ENCODE measurements around the gene DCDC2C.

DCDC2C gene

GRCh38 chr2:3683748-3684454 is 19.5 kb upstream of the DCDC2C start:
- Histone ChIP-seq H2AFZ (ENCODE audit: low read depth) (no peak overlapping the region), H3K4me1 (ENCODE audit: low read depth, poor library complexity, severe bottlenecking) (no peaks in the 10 kb centered on the region), H3K4me2 (no peak overlapping the region), H3K79me2 (ENCODE audit: insufficient read depth, low read depth) (no peaks in the 10 kb centered on the region), H3K4me3 (IDR thresholded peaks at IDR 0.05; ENCODE audit: insufficient read depth, low read depth, low read length) (no peak overlapping the region), H4K20me1 (ENCODE audit: insufficient read depth) (no peaks in the 10 kb centered on the region), H3K27me3 (ENCODE audit: insufficient read depth, low read depth) (no peaks in the 10 kb centered on the region), H3K36me3 (ENCODE audit: insufficient read depth) (no peaks in the 10 kb centered on the region), H3K9ac (no peak overlapping the region), H3K27ac (no peak overlapping the region)
- TF ChIP-seq, protein P1, sequence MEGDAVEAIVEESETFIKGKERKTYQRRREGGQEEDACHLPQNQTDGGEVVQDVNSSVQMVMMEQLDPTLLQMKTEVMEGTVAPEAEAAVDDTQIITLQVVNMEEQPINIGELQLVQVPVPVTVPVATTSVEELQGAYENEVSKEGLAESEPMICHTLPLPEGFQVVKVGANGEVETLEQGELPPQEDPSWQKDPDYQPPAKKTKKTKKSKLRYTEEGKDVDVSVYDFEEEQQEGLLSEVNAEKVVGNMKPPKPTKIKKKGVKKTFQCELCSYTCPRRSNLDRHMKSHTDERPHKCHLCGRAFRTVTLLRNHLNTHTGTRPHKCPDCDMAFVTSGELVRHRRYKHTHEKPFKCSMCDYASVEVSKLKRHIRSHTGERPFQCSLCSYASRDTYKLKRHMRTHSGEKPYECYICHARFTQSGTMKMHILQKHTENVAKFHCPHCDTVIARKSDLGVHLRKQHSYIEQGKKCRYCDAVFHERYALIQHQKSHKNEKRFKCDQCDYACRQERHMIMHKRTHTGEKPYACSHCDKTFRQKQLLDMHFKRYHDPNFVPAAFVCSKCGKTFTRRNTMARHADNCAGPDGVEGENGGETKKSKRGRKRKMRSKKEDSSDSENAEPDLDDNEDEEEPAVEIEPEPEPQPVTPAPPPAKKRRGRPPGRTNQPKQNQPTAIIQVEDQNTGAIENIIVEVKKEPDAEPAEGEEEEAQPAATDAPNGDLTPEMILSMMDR (conservative IDR thresholded peaks at IDR 0.05; ENCODE audit: low read depth, low read length) = no peak

DNA sequence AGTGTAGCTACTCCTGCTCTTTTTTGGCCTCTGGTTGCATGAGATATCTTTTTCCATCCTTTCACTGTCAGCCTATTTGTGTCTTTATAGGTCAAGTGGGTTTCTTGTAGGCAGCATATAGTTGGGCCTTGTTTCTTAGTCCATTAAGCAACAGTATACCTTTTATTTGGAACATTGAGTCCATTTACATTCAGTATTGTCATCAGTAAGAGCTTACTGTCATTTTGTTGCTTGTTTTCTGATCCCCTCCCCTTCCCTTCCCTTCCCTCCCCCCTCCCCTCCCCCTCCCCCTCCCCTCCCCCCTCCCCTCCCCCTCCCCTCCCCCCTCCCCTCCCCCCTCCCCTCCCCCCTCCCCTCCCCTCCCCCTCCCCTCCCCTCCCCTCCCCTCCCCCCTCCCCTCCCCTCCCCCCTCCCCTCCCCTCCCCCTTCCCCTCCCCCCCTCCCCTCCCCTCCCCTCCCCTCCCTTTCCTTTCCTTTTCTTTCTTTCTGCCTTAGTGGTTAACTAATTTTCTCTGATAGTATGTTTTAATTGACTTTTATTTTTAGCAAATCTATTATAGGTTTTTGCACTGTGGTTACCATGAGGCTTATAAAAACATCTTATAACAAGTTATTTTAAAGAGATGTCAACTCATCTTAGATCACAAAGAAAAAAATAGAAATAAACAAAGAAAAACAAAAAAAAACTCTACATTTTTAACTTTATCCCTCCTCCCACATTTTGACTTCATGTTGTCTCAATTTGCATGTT is 13.2 kb upstream of the DCDC2C start:
- Histone ChIP-seq H3K36me3 (ENCODE audit: insufficient read depth) (no peaks in the 10 kb centered on the region), H2AFZ (ENCODE audit: low read depth) (no peak overlapping the region), H4K20me1 (ENCODE audit: insufficient read depth) (no peaks in the 10 kb centered on the region), H3K27ac (no peak overlapping the region), H3K4me3 (IDR thresholded peaks at IDR 0.05; ENCODE audit: insufficient read depth, low read depth, low read length) (no peak overlapping the region), H3K79me2 (ENCODE audit: insufficient read depth, low read depth) (no peaks in the 10 kb centered on the region), H3K9ac (no peak overlapping the region), H3K4me1 (ENCODE audit: low read depth, poor library complexity, severe bottlenecking) (no peaks in the 10 kb centered on the region), H3K27me3 (ENCODE audit: insufficient read depth, low read depth) (no peaks in the 10 kb centered on the region), H3K4me2 (no peak overlapping the region)
- TF ChIP-seq, protein P1 (conservative IDR thresholded peaks at IDR 0.05; ENCODE audit: low read depth, low read length) = no peak

DNA sequence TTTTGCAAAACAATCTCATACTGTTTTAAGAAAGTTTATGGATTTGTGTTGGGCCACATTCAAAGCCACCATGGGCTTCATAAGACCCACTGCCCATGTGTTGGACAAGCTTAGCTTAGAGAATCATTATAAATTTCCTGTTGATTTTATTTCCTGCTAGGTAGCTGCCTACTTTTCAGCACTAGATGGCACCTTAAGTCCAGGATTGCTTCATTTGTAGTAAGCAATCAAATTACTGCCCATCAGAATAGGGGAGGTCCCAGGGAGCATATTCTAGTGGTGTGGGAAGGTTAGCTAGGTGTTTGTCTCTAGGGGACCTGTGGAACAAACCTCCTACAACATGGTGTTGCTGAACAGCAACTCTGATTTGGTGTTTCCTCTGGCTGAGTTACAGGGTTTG is 11.0 kb upstream of the DCDC2C start:
- H3K27ac ChIP-seq = no peak overlapping the region
- no peak overlapping the region for H3K4me3 ChIP-seq (IDR thresholded peaks at IDR 0.05; ENCODE audit: insufficient read depth, low read depth, low read length)
- H3K27me3 ChIP-seq (ENCODE audit: insufficient read depth, low read depth) = no peaks in the 10 kb centered on the region
- no peak overlapping the region for H3K9ac ChIP-seq
- no peak overlapping the region for H3K4me2 ChIP-seq
- H2AFZ ChIP-seq (ENCODE audit: low read depth) = no peak overlapping the region
- TF ChIP-seq, protein P1 (conservative IDR thresholded peaks at IDR 0.05; ENCODE audit: low read depth, low read length) = peak; percentile 45
- no peaks in the 10 kb centered on the region for H4K20me1 ChIP-seq (ENCODE audit: insufficient read depth)
- H3K36me3 ChIP-seq (ENCODE audit: insufficient read depth) = no peaks in the 10 kb centered on the region
- H3K4me1 ChIP-seq (ENCODE audit: low read depth, poor library complexity, severe bottlenecking) = no peaks in the 10 kb centered on the region
- no peaks in the 10 kb centered on the region for H3K79me2 ChIP-seq (ENCODE audit: insufficient read depth, low read depth)

DNA sequence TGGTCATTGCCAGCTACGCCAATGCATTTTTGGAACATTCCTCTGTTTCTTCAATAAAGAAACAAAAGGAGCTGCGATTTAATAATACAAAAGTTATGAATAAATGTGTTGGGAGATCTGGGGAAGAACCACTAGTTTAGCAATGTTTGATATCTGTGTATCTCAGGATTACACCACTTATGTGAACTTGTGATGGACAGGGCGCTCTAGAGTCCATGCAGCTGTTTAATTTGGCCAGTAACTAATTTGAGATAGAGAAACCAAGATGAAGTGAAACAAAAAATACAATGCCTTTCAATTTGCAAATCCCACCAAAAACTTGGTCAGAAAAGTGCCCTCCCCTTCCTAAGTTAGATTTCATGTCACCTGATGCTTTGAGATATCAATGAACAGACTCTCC is 6.8 kb upstream of the DCDC2C start:
- no peaks in the 10 kb centered on the region for H3K79me2 ChIP-seq (ENCODE audit: insufficient read depth, low read depth)

More for the DNA sequence above, 6.8 kb upstream of the DCDC2C start:
- H3K4me2 ChIP-seq = no peak overlapping the region
- H3K27me3 ChIP-seq (ENCODE audit: insufficient read depth, low read depth) = no peaks in the 10 kb centered on the region
- H3K36me3 ChIP-seq (ENCODE audit: insufficient read depth) = no peaks in the 10 kb centered on the region
- no peak overlapping the region for H3K9ac ChIP-seq
- no peaks in the 10 kb centered on the region for H4K20me1 ChIP-seq (ENCODE audit: insufficient read depth)
- no peak overlapping the region for H3K27ac ChIP-seq
- TF ChIP-seq, protein P1 (conservative IDR thresholded peaks at IDR 0.05; ENCODE audit: low read depth, low read length) = no peak
- H2AFZ ChIP-seq (ENCODE audit: low read depth) = no peak overlapping the region
- H3K4me1 ChIP-seq (ENCODE audit: low read depth, poor library complexity, severe bottlenecking) = no peaks in the 10 kb centered on the region
- H3K4me3 ChIP-seq (IDR thresholded peaks at IDR 0.05; ENCODE audit: insufficient read depth, low read depth, low read length) = no peak overlapping the region
